ENCODE results near the gene TRMT61B. TPM values are rescaled to one million over a fixed set of nuclear protein-coding genes. Genes with fewer than 3 reads are reported as not detected.

Gene TRMT61B
- total RNA-seq, 1 donor from 2014 or later = 10.1 TPM

DNA sequence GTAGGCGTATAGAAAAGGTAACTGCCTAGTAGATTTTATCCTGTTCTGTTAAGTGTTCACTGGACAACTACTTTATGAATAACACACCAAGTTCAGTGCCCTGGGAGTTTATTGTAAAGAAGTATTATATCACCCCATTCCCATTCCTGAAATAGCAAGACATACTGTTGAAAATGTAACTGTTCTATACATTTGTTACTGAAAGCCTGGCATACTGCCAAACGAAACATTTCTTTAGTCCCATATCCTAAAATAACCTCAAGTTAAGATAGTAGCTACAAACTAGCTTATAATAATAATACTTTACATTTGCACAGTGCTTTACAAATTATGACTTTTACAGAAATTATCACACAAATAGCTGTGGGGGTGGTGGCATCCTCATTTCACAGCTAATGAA, 34.3 kb downstream of the TRMT61B start:
- no peaks in the 10 kb centered on the region for H3K36me3 Mint-ChIP-seq (ENCODE audit: low read depth)
- H3K27ac Mint-ChIP-seq (ENCODE audit: unreplicated experiment) = no peak overlapping the region
- peaks cover 14% of the 10 kb centered on the region for H3K4me1 Mint-ChIP-seq (ENCODE audit: low read depth)
- no peak overlapping the region for H3K4me3 Mint-ChIP-seq (ENCODE audit: unreplicated experiment)
- H3K27me3 Mint-ChIP-seq (ENCODE audit: low read depth) = no peaks in the 10 kb centered on the region
- TF ChIP-seq, protein P1, sequence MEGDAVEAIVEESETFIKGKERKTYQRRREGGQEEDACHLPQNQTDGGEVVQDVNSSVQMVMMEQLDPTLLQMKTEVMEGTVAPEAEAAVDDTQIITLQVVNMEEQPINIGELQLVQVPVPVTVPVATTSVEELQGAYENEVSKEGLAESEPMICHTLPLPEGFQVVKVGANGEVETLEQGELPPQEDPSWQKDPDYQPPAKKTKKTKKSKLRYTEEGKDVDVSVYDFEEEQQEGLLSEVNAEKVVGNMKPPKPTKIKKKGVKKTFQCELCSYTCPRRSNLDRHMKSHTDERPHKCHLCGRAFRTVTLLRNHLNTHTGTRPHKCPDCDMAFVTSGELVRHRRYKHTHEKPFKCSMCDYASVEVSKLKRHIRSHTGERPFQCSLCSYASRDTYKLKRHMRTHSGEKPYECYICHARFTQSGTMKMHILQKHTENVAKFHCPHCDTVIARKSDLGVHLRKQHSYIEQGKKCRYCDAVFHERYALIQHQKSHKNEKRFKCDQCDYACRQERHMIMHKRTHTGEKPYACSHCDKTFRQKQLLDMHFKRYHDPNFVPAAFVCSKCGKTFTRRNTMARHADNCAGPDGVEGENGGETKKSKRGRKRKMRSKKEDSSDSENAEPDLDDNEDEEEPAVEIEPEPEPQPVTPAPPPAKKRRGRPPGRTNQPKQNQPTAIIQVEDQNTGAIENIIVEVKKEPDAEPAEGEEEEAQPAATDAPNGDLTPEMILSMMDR (IDR thresholded peaks at IDR 0.05) = no peak
- no peaks in the 10 kb centered on the region for H3K9me3 Mint-ChIP-seq (ENCODE audit: low read depth)
- DNase-seq (ENCODE audit: low spot score) = no peak

DNA sequence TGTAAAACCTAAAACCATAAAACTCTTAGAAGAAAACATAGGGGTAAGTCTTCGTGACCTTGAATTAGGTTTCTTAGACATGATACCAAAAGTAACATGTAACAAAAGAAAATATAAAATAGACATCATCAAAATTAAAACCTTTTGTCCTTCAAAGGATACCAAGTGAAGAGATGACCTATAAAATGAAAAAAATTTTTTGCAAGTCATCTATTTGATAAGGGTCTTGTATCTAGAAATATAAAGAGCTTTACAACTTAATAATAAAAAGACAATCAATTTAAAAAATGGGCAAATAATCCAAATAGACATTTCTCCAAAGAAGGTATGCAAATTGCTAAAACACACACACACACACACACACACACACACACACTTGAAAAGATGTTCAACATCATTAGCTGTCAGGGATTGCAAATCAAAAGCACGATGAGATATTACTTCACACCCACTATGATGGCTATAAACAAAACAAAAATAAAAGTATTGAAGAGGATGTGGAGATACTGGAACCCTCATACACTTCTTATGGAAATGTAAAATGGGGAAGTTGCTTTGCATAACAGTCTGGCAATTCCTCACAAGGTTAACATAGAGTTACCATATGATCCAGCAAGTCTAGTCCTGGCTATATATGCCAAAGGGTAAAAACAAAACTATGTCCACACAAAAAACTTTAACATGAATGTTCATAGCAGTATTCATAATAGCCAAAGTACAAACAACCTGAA, 36.2 kb downstream of the TRMT61B start:
- TF ChIP-seq, protein P1 (IDR thresholded peaks at IDR 0.05) = no peak
- no peak overlapping the region for H3K4me3 Mint-ChIP-seq (ENCODE audit: unreplicated experiment)
- no peak overlapping the region for H3K27ac Mint-ChIP-seq (ENCODE audit: unreplicated experiment)
- no peaks in the 10 kb centered on the region for H3K27me3 Mint-ChIP-seq (ENCODE audit: low read depth)
- H3K4me1 Mint-ChIP-seq (ENCODE audit: low read depth) = peaks cover 14% of the 10 kb centered on the region
- no peaks in the 10 kb centered on the region for H3K36me3 Mint-ChIP-seq (ENCODE audit: low read depth)
- no peaks in the 10 kb centered on the region for H3K9me3 Mint-ChIP-seq (ENCODE audit: low read depth)
- no peak for DNase-seq (ENCODE audit: low spot score)

DNA sequence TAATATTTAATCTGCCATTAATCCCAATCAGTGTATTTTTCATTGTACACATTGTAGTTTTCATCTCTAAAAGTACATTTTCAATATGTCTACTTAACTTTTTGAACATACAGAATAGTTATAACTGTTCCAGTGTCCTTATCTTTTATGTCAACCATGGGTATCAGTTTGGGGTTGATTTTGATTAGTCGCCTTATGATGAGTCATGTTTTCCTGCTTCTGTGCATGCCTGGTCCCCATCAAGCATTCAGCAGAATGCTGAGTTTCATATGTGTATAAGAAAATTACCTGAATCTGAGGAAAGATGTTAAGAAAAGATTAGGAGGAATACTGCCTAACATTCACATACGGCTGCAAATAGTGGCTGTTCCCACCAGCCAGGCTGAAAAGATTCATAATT, 41.7 kb downstream of the TRMT61B start:
- Mint-ChIP-seq H3K27ac (ENCODE audit: unreplicated experiment) (no peak overlapping the region), H3K36me3 (ENCODE audit: low read depth) (no peaks in the 10 kb centered on the region), H3K9me3 (ENCODE audit: low read depth) (no peaks in the 10 kb centered on the region), H3K4me3 (ENCODE audit: unreplicated experiment) (no peak overlapping the region), H3K27me3 (ENCODE audit: low read depth) (no peaks in the 10 kb centered on the region), H3K4me1 (ENCODE audit: low read depth) (peaks cover 4% of the 10 kb centered on the region)
- DNase-seq (ENCODE audit: low spot score) = no peak
- TF ChIP-seq, protein P1 (IDR thresholded peaks at IDR 0.05) = no peak

DNA sequence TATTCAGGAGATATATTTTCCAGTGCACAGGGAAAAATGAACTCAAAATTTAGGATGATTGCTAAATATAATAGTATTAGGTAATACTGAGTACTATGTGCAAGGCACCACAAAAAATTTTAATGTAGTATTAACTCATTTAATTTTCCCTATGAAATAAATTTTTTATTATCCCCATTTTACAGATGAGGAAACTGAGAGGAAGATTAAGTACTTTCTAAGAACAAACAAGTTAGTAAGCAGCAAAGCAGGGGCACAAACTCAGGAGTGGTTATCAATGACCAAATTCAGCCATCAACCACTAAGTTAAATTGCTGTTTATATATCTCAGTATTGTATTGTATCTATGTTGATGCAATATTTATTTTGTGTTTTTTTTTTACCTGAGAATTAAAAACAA, 45.2 kb downstream of the TRMT61B start:
- H3K36me3 Mint-ChIP-seq (ENCODE audit: low read depth) = no peaks in the 10 kb centered on the region
- H3K4me1 Mint-ChIP-seq (ENCODE audit: low read depth) = peaks cover 7% of the 10 kb centered on the region
- no peak overlapping the region for H3K4me3 Mint-ChIP-seq (ENCODE audit: unreplicated experiment)
- H3K27me3 Mint-ChIP-seq (ENCODE audit: low read depth) = no peaks in the 10 kb centered on the region
- TF ChIP-seq, protein P1 (IDR thresholded peaks at IDR 0.05) = no peak
- H3K9me3 Mint-ChIP-seq (ENCODE audit: low read depth) = no peaks in the 10 kb centered on the region
- H3K27ac Mint-ChIP-seq (ENCODE audit: unreplicated experiment) = no peak overlapping the region
- no peak for DNase-seq (ENCODE audit: low spot score)

DNA sequence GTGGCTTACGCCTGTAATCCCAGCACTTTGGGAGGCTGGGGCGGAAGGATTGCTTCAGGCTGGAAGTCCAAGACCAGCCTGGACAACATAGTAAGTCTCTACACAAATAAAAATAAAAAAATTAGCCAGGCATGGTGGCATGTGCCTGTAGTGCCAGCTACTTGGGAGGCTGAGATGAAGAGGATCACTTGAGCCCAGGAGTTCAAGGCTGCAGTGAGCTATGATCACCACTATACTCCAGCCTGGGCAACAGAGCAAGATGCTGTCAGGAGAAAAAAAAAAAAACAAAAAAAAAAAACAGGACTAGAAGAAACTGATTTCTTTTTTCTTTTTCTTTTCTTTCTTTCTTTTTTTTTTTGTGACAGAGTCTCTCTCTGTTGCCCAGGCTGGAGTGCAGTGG, 45.9 kb downstream of the TRMT61B start:
- DNase-seq (ENCODE audit: low spot score) = no peak
- H3K27me3 Mint-ChIP-seq (ENCODE audit: low read depth) = no peaks in the 10 kb centered on the region
- peak overlapping the region; percentile 74 for H3K27ac Mint-ChIP-seq (ENCODE audit: unreplicated experiment)
- TF ChIP-seq, protein P1 (IDR thresholded peaks at IDR 0.05) = no peak
- no peak overlapping the region for H3K4me3 Mint-ChIP-seq (ENCODE audit: unreplicated experiment)
- no peaks in the 10 kb centered on the region for H3K36me3 Mint-ChIP-seq (ENCODE audit: low read depth)
- no peaks in the 10 kb centered on the region for H3K9me3 Mint-ChIP-seq (ENCODE audit: low read depth)
- peaks cover 7% of the 10 kb centered on the region for H3K4me1 Mint-ChIP-seq (ENCODE audit: low read depth)
